ENCODE results near the gene GALNT17.

GALNT17 gene

DNA sequence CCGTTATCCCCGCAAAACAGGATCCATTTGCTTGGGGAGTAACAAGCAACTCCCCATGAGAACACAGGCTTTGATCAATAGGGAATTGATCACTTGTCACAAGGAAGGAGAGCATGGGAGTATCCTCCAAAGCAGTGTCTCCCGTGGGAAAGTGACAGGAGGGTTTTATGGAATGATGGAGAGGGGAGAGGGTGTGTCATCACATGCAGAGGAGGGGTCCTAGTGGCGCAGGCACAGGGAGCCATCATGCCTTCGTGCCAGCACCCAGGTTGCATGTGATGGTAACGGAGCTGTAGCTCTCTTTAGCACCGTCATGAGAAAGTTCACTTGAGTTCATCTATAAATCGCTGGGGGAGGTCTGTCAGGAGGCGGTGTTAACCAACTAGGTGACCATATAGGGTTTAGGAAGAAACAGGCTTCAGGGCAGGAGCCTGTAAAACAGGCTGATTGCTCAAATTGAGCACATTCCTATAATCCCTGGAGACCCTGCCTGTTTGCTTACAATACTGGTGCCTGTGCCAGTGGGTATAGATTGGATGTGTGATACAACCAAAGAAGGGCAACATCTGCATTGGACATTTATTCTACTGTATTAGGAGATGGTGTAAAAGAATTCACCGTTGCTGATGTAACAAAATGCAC lies 428.5 kb downstream of the GALNT17 start:
- DNase-seq (ENCODE audit: low spot score) = no peak
- in situ Hi-C loops (cut with MboI; ENCODE audit: low sequenced_read_pairs, unreplicated experiment) = no loop called here
- TF ChIP-seq, protein P1, sequence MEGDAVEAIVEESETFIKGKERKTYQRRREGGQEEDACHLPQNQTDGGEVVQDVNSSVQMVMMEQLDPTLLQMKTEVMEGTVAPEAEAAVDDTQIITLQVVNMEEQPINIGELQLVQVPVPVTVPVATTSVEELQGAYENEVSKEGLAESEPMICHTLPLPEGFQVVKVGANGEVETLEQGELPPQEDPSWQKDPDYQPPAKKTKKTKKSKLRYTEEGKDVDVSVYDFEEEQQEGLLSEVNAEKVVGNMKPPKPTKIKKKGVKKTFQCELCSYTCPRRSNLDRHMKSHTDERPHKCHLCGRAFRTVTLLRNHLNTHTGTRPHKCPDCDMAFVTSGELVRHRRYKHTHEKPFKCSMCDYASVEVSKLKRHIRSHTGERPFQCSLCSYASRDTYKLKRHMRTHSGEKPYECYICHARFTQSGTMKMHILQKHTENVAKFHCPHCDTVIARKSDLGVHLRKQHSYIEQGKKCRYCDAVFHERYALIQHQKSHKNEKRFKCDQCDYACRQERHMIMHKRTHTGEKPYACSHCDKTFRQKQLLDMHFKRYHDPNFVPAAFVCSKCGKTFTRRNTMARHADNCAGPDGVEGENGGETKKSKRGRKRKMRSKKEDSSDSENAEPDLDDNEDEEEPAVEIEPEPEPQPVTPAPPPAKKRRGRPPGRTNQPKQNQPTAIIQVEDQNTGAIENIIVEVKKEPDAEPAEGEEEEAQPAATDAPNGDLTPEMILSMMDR (IDR thresholded peaks at IDR 0.05; ENCODE audit: borderline replicate concordance, control extremely low read depth, extremely low read depth, insufficient read depth, missing control alignments) = no peak

DNA sequence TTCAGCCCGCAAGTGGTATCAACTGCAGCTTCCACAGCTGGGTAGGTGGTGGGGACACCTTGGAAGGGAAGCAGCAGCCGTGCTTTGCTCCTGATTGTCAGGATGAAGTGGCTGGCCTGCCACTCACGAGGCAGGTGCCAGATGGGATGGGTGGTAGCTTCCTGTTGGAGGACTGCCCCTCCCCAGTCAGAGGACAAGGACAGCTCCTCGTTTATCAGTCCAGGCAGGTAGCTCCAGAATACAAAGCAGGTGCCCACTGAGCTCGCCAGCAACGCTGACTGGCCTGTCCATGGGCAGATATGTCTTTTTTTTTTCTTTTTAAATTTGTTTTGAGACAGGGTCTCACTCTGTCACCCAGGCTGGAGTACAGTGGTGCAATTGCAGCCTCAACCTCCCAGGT lies 431.3 kb downstream of the GALNT17 start:
- DNase-seq (ENCODE audit: low spot score) = no peak
- TF ChIP-seq, protein P1 (IDR thresholded peaks at IDR 0.05; ENCODE audit: borderline replicate concordance, control extremely low read depth, extremely low read depth, insufficient read depth, missing control alignments) = no peak
- in situ Hi-C loops (cut with MboI; ENCODE audit: low sequenced_read_pairs, unreplicated experiment) = no loop called here

DNA sequence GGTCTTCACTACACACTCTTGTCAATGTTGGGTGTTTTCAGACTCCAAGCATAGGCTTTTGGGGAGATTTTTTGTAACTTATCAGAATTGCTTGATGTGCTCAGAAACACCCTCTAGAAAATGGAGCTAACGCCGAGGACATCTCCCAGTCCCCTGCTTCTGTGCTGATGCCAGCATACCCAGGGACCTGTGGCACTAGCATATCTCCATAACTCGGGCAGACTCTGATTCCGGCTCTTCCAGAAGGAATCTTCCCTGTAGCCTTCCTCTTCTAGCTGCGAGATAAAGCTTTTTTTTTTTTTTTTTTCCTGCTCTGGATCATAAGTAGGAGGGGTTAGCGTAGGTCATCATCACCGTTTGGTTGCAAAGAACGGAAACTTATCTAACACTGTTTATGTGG lies 434.4 kb downstream of the GALNT17 start:
- TF ChIP-seq, protein P1 (IDR thresholded peaks at IDR 0.05; ENCODE audit: borderline replicate concordance, control extremely low read depth, extremely low read depth, insufficient read depth, missing control alignments) = no peak
- DNase-seq (ENCODE audit: low spot score) = no peak
- in situ Hi-C loops (cut with MboI; ENCODE audit: low sequenced_read_pairs, unreplicated experiment) = no loop called here

DNA sequence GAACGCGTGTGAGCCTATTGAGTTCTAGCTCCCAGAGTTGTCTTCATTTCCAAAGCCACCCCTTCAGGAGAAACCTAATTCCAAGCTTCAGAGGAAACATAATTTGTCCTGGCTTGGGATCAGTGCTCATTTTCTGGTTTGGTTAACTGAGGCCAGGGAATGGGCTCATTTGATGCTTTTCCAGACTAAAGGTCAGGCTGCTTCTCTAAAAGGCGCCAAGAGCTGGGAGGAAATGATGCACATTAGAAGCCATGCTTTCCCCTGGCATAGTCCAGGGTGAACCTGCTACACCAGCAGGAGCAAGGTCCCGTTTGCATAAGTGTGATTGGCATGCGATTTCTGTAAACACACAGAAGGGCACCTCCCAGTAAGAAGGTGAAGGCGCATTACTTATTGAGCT lies 435.0 kb downstream of the GALNT17 start:
- in situ Hi-C loops (cut with MboI; ENCODE audit: low sequenced_read_pairs, unreplicated experiment) = no loop called here
- TF ChIP-seq, protein P1 (IDR thresholded peaks at IDR 0.05; ENCODE audit: borderline replicate concordance, control extremely low read depth, extremely low read depth, insufficient read depth, missing control alignments) = no peak
- DNase-seq (ENCODE audit: low spot score) = no peak

DNA sequence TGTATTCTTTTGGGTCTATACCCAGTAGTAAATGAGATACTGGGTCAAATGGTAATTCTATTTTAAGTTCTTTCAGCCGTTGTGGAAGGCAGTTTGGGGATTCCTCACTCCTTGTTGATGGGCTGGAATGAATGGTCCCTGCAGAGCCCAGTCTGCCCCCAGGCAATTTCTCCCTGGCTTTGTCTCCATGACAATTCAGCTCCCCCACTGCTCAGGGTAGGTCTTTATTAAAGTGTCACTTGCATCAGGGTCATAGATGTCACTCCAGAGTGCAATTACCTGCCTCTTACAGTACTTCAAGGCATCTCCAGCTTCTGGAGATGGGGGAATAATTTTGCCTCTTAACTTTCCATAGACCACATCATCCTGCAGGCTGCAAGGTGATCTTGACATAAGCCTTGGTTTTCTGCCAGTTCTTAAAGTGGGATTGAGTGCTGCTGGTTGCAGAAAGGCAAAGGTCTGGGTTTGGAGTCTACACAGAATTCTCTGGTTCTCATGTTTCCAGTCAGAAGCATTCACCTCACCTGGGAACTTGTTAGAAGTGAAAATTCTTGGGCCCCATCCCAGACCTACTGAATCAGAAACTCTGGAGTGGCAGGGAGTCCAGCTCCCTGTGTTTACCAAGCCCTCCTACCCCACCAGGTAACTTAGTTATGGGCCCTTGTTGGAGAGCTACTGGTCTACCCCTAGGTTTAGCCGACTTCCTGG lies 442.4 kb downstream of the GALNT17 start:
- TF ChIP-seq, protein P1 (IDR thresholded peaks at IDR 0.05; ENCODE audit: borderline replicate concordance, control extremely low read depth, extremely low read depth, insufficient read depth, missing control alignments) = no peak
- DNase-seq (ENCODE audit: low spot score) = no peak
- in situ Hi-C loops (cut with MboI; ENCODE audit: low sequenced_read_pairs, unreplicated experiment) = no loop called here

DNA sequence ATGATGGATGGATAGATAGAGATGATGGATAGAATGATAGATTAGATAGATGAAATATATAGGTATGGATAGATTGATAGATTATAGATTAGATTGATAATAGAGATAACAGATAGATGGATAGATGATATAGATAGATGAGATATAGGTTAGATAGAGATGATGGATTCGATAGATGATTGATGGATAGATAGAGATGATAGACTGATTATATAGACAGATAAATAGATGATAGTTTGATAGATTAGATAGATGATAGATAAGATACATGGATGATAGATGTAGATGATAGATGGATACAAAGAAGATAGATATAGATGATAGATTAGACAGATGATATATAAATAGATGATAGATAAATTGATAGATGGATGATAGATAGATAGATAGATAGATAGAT lies 448.1 kb downstream of the GALNT17 start:
- in situ Hi-C loops (cut with MboI; ENCODE audit: low sequenced_read_pairs, unreplicated experiment) = no loop called here
- TF ChIP-seq, protein P1 (IDR thresholded peaks at IDR 0.05; ENCODE audit: borderline replicate concordance, control extremely low read depth, extremely low read depth, insufficient read depth, missing control alignments) = no peak
- DNase-seq (ENCODE audit: low spot score) = no peak
